Psoas muscle (tissue), 8 donors: ENCODE results near the gene RAF1. TPM values are rescaled to one million over a fixed set of nuclear protein-coding genes. Genes with fewer than 3 reads are reported as not detected.

Source experiments
- ATAC-seq, 4 donors: fragments of 200-7000 bp; cut with Tn5 transposase; one replicate each; pipeline ENCODE4 v1.9.1; 2020; ENCODE audit warnings: moderate library complexity in 3 of 4, mild to moderate bottlenecking in 2 of 4
- DNase-seq, 2 donors: peaks; one replicate each; pipeline ENCODE4 v3.0.0-alpha.2; 2020
- H3K27ac ChIP-seq: fragments of 200-600 bp; one replicate; pipeline ENCODE4 v1.8.0; 2022
- H3K27me3 ChIP-seq, 3 donors: fragments of 200-600 bp in 1 of 3; one replicate each; pipeline versions ENCODE4 v1.6.1 to v1.8.0; 2013 to 2022; ENCODE audit warnings: low read length in 2 of 3, mild to moderate bottlenecking in 2 of 3, moderate library complexity in 1 of 3; ENCODE audit not compliant: insufficient read depth in 3 of 3
- H3K36me3 ChIP-seq, 2 donors: fragments of 200-600 bp in 1 of 2; one replicate each; pipeline versions ENCODE4 v1.6.1 to v1.8.0; 2013 to 2022; ENCODE audit warnings: low read depth in 1 of 2, mild to moderate bottlenecking in 1 of 2, moderate library complexity in 1 of 2; ENCODE audit not compliant: insufficient read depth in 1 of 2
- H3K4me1 ChIP-seq: fragments of 200-600 bp; one replicate; pipeline ENCODE4 v1.8.0; 2022
- H3K4me3 ChIP-seq: fragments of 200-600 bp; one replicate; pipeline ENCODE4 v1.8.0; 2022; ENCODE audit warnings: mild to moderate bottlenecking
- H3K9me3 ChIP-seq: fragments of 200-600 bp; one replicate; pipeline ENCODE4 v1.8.0; 2022
- WGBS, 3 donors: extraction: QIAGEN DNeasy Blood & Tissue Kit; methylation state at CpG; one replicate each; pipeline versions ENCODE4 v1.1.6 to v1.1.7; 2013; 5-methylcytosine and 5-hydroxymethylcytosine counted together
- intact Hi-C, 2 donors: fragments of 100-400 bp; cut with DNase I; formaldehyde crosslinking; loops; one replicate each; pipeline versions ENCODE4 v1.11.0 to v1.14.2; 2022
- polyA plus RNA-seq, 3 donors: library from polyadenylated mRNA; stranded (reverse); fragments of 200-250 nt; gene quantifications; one replicate each; pipeline ENCODE4 v1.2.3, GENCODE V29; 2013
- total RNA-seq, 4 donors: library from RNA; stranded (reverse); fragmentation: NEBNext Ultra II Directional in 2 of 4; extraction: Animal tissue kit (Norgen Biotek cat#: 25700) in 2 of 4; gene quantifications; one replicate each; pipeline versions ENCODE4 v1.2.1 to v1.2.4, GENCODE V29; 2021 to 2023
- TF ChIP-seq, protein P1 (sequence below): fragments of 200-600 bp; IDR thresholded peaks from one replicate; pipeline ENCODE4 v1.8.0; 2022; ENCODE audit warnings: antibody characterized with exemption
- donor health status: healthy with polysubstance abuse.
- donor health status: DM: no; HTN: no; CAD: no; lungs with moderate emphysema.
- donor health status: Bipolar disorder and iron deficiency.
- donor health status: healthy.
- donor health status: DM: yes; HTN: yes; CAD: no.
- donor health status: DM: no; HTN: no; CAD: no.
- donor health status: DM: no; HTN: no; CAD: no.
- donor health status: DM: yes; HTN: yes; CAD: no.

Gene RAF1
- total and polyA plus RNA-seq, 7 donors = 87.2 to 391 (median 155) TPM

DNA sequence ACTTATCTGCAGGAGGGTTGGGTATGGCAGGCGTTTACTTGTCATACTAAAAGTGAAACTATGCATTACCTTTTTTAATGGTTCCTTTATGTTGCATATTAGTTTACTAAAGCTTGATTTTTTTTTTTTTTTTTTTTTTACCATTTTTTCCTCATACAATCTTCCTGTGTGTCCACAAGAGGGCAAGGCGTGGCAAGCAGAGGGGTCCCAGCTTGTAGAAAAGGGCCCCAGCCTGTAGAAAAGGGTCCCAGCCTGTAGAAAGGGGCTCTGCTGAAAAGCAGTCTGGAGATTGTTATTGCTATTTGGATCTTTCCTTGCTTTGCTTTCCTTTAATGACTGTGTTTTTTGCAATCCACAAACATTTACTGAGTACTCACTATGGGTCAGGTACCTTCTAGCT lies 85.2 kb downstream of the RAF1 start:
- H3K4me3 ChIP-seq = no peak overlapping the region
- no peaks in the 10 kb centered on the region for H3K27me3 ChIP-seq
- intact Hi-C loops = no loop called here
- H3K36me3 ChIP-seq = peaks cover 8 to 99% of the 10 kb centered on the region in 2 donors
- no peak overlapping the region for H3K27ac ChIP-seq
- TF ChIP-seq, protein P1, sequence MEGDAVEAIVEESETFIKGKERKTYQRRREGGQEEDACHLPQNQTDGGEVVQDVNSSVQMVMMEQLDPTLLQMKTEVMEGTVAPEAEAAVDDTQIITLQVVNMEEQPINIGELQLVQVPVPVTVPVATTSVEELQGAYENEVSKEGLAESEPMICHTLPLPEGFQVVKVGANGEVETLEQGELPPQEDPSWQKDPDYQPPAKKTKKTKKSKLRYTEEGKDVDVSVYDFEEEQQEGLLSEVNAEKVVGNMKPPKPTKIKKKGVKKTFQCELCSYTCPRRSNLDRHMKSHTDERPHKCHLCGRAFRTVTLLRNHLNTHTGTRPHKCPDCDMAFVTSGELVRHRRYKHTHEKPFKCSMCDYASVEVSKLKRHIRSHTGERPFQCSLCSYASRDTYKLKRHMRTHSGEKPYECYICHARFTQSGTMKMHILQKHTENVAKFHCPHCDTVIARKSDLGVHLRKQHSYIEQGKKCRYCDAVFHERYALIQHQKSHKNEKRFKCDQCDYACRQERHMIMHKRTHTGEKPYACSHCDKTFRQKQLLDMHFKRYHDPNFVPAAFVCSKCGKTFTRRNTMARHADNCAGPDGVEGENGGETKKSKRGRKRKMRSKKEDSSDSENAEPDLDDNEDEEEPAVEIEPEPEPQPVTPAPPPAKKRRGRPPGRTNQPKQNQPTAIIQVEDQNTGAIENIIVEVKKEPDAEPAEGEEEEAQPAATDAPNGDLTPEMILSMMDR = no peak
- DNase-seq (no peak), ATAC-seq (no peak)
- H3K9me3 ChIP-seq = no peaks in the 10 kb centered on the region
- WGBS, 3 donors = 90 to 98% (median 96%) methylated on average over 2 of the region's 2 CpGs
- no peaks in the 10 kb centered on the region for H3K4me1 ChIP-seq

DNA sequence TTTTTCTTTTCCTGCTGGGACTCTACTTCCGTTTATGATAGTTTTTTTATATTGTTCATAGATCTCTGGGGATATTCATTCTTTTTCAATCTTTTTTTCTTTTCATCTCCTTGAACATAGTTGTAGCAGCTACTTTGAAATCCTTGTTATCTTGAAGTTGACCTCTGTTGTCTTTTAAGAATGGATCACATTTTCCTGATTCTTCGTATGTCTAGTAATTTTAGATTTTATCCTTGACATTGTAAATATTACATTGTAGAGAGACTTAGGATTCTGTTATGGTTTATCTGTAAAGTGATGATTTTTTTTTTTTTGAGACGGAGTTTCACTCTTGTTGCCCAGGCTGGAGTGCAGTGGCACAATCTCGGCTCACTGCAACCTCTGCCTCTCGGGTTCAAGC lies 86.5 kb downstream of the RAF1 start:
- Histone ChIP-seq H3K4me3 (no peak overlapping the region), H3K4me1 (no peaks in the 10 kb centered on the region), H3K27ac (no peak overlapping the region), H3K27me3 (no peaks in the 10 kb centered on the region), H3K36me3 (peaks cover 8 to 99% of the 10 kb centered on the region in 2 donors), H3K9me3 (no peaks in the 10 kb centered on the region)
- TF ChIP-seq, protein P1 = no peak
- intact Hi-C loops = no loop called here
- ATAC-seq = no peak
- 91 to 95% (median 94%) methylated on average over 5 of the region's 5 CpGs for WGBS, 3 donors
- no peak for DNase-seq

GRCh38 chr3:12574661-12575060 lies 89.3 kb downstream of the RAF1 start:
- H3K4me1 ChIP-seq = no peaks in the 10 kb centered on the region
- H3K27ac ChIP-seq = no peak overlapping the region
- DNase-seq = no peak
- TF ChIP-seq, protein P1 = no peak
- no peak for ATAC-seq
- WGBS, 3 donors = 51 to 64% (median 64%) methylated on average over 7 of the region's 7 CpGs
- H3K9me3 ChIP-seq = no peaks in the 10 kb centered on the region
- intact Hi-C loops = no loop called here
- H3K27me3 ChIP-seq = no peaks in the 10 kb centered on the region
- H3K4me3 ChIP-seq = no peak overlapping the region
- peaks cover 13 to 100% of the 10 kb centered on the region in 2 donors for H3K36me3 ChIP-seq

- TF ChIP-seq, protein P1 = no peak
- 91 to 96% (median 95%) methylated on average over 6 of the region's 6 CpGs for WGBS, 3 donors
- DNase-seq = no peak
- peaks cover 15 to 100% of the 10 kb centered on the region in 2 donors for H3K36me3 ChIP-seq
- H3K27me3 ChIP-seq = no peaks in the 10 kb centered on the region
- intact Hi-C loops = no loop called here
- ATAC-seq = no peak
- no peaks in the 10 kb centered on the region for H3K9me3 ChIP-seq
- H3K4me3 ChIP-seq = no peak overlapping the region
- H3K27ac ChIP-seq = no peak overlapping the region
- no peaks in the 10 kb centered on the region for H3K4me1 ChIP-seq
Measured at GRCh38 chr3:12574131-12574530, 89.8 kb downstream of the RAF1 start.

DNA sequence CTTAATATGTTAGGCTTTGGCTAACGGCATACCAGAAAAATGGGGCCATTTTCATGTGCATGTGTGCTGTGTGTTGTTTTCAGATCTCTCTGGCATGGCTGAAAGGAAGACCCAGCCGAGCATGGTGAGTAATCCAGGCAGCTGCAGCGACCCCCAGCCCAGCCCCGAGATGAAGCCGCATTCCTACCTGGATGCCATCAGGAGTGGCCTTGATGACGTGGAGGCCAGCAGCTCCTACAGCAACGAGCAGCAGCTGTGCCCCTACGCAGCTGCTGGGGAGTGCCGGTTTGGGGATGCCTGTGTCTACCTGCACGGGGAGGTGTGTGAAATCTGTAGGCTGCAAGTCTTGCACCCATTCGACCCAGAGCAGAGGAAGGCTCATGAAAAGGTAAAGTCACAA lies 91.9 kb downstream of the RAF1 start:
- Histone ChIP-seq H3K27me3 (no peaks in the 10 kb centered on the region), H3K27ac (no peak overlapping the region), H3K4me1 (peaks cover 13% of the 10 kb centered on the region), H3K36me3 (peaks cover 15 to 85% of the 10 kb centered on the region in 2 donors), H3K9me3 (no peaks in the 10 kb centered on the region), H3K4me3 (no peak overlapping the region)
- no peak for ATAC-seq
- TF ChIP-seq, protein P1 = no peak
- intact Hi-C loops = no loop called here
- WGBS, 3 donors = 89 to 93% (median 93%) methylated on average over 11 of the region's 11 CpGs
- no peak for DNase-seq
